WTC11 (cell line): ENCODE data around the gene COL20A1. TPM values are rescaled to one million over a fixed set of nuclear protein-coding genes. Genes with fewer than 3 reads are reported as not detected.

ENCODE experiments used
- ATAC-seq: fragments of 200-7000 bp; cut with Tn5 transposase; 2 replicates; pipeline ENCODE4 v1.10.0; 2021; ENCODE audit warnings: mild to moderate bottlenecking, moderate library complexity
- CTCF ChIA-PET: fragments of 300-600 bp; sonication (Branson Sonifier 250); formaldehyde crosslinking; loops from one replicate; lab custom pipeline; 2021; ENCODE audit warnings: antibody characterized with exemption; lab: Charles Lee
- POLR2A ChIA-PET: fragments of 350-600 bp; sonication (Branson Sonifier 250); formaldehyde crosslinking; loops from one replicate; lab custom pipeline; 2021; ENCODE audit warnings: antibody characterized with exemption; lab: Charles Lee
- DNase-seq: peaks from one replicate; pipeline ENCODE4 v3.0.0; 2021; ENCODE audit warnings: low spot score
- H3K27ac Mint-ChIP-seq: 2 replicates; pipeline ENCODE4 v1.8.0; 2021; ENCODE audit warnings: mixed read lengths
- H3K27me3 Mint-ChIP-seq: 2 replicates; pipeline ENCODE4 v1.8.0; 2021; ENCODE audit warnings: low read depth, mild to moderate bottlenecking, moderate library complexity, mixed read lengths
- H3K36me3 Mint-ChIP-seq: 2 replicates; pipeline ENCODE4 v1.8.0; 2021; ENCODE audit warnings: mixed read lengths
- H3K4me1 Mint-ChIP-seq: 2 replicates; pipeline ENCODE4 v1.8.0; 2022; ENCODE audit warnings: mixed read lengths
- H3K4me3 Mint-ChIP-seq: 2 replicates; pipeline ENCODE4 v1.8.0; 2021; ENCODE audit warnings: mild to moderate bottlenecking, moderate library complexity, mixed read lengths
- H3K9me3 Mint-ChIP-seq: 2 replicates; pipeline ENCODE4 v1.8.0; 2021; ENCODE audit warnings: mixed read lengths
- ESRRA ChIP-seq: sonication (generic); formaldehyde crosslinking; IDR thresholded peaks from 2 replicates; pipeline ENCODE4 v1.8.1; 2022; ENCODE audit warnings: mild to moderate bottlenecking, missing genetic modification reagents, borderline replicate concordance
- FOXP1 ChIP-seq: sonication (generic); formaldehyde crosslinking; IDR thresholded peaks from 2 replicates; pipeline ENCODE4 v1.8.0; 2022; ENCODE audit warnings: missing genetic modification reagents, mild to moderate bottlenecking, moderate library complexity, borderline replicate concordance
- GABPB1 ChIP-seq: sonication (generic); formaldehyde crosslinking; IDR thresholded peaks from 2 replicates; pipeline ENCODE4 v1.8.1; 2023; ENCODE audit warnings: mild to moderate bottlenecking, missing genetic modification reagents
- GTF2I ChIP-seq: fragments of 250-450 bp; sonication (Bioruptor Pico); conservative IDR thresholded peaks from 2 replicates; pipeline ENCODE4 v1.4.0; 2021; ENCODE audit warnings: mild to moderate bottlenecking
- IRF2 ChIP-seq: sonication (generic); formaldehyde crosslinking; IDR thresholded peaks from 2 replicates; pipeline ENCODE4 v1.8.0; 2022; ENCODE audit warnings: low read depth, missing genetic modification reagents, borderline replicate concordance
- JUN ChIP-seq: sonication (generic); formaldehyde crosslinking; IDR thresholded peaks from 2 replicates; pipeline ENCODE4 v1.8.0; 2023; ENCODE audit warnings: mild to moderate bottlenecking, missing genetic modification reagents
- MYBL2 ChIP-seq: sonication (generic); formaldehyde crosslinking; IDR thresholded peaks from 2 replicates; pipeline ENCODE4 v1.8.1; 2023; ENCODE audit warnings: mild to moderate bottlenecking, moderate library complexity, missing genetic modification reagents
- NFATC4 ChIP-seq: fragments of 250-450 bp; sonication (Bioruptor Pico); IDR thresholded peaks from 2 replicates; pipeline ENCODE4 v1.9.0; 2021; ENCODE audit warnings: mild to moderate bottlenecking
- SMAD4 ChIP-seq: sonication (generic); formaldehyde crosslinking; IDR thresholded peaks from 2 replicates; pipeline ENCODE4 v1.8.0; 2022; ENCODE audit warnings: mild to moderate bottlenecking, missing genetic modification reagents
- SP1 ChIP-seq: sonication (generic); formaldehyde crosslinking; conservative IDR thresholded peaks from 2 replicates; pipeline ENCODE4 v1.8.1; 2022; ENCODE audit warnings: missing genetic modification reagents
- ZNF121 ChIP-seq: sonication (generic); formaldehyde crosslinking; IDR thresholded peaks from 2 replicates; pipeline ENCODE4 v1.8.0; 2023; ENCODE audit warnings: missing genetic modification reagents
- total RNA-seq: library from RNA; stranded (reverse); gene quantifications from 3 replicates; pipeline ENCODE4 v1.2.3, GENCODE V29; 2021
- TF ChIP-seq, protein P1 (sequence below): sonication (generic); formaldehyde crosslinking; IDR thresholded peaks from 2 replicates; pipeline ENCODE4 v1.8.0; 2023; ENCODE audit warnings: missing genetic modification reagents
- TF ChIP-seq, protein P2 (sequence below): sonication (generic); formaldehyde crosslinking; IDR thresholded peaks from 2 replicates; pipeline ENCODE4 v1.8.1; 2022; ENCODE audit warnings: missing genetic modification reagents, borderline replicate concordance
- TF ChIP-seq, protein P3 (sequence below): sonication (generic); formaldehyde crosslinking; IDR thresholded peaks from 2 replicates; pipeline ENCODE4 v1.8.1; 2022; ENCODE audit warnings: mild to moderate bottlenecking, moderate library complexity, missing genetic modification reagents
- TF ChIP-seq, protein P4 (sequence below): sonication (generic); formaldehyde crosslinking; conservative IDR thresholded peaks from 2 replicates; pipeline ENCODE4 v1.8.1; 2023; ENCODE audit warnings: mild to moderate bottlenecking, low read depth, missing genetic modification reagents, moderate library complexity
- TF ChIP-seq, protein P5 (sequence below): fragments of 250-450 bp; sonication (Bioruptor Pico); IDR thresholded peaks from 2 replicates; pipeline ENCODE4 v1.9.0; 2021; ENCODE audit warnings: moderate library complexity, mild to moderate bottlenecking, inconsistent platforms, borderline replicate concordance
- TF ChIP-seq, protein P6 (sequence below): fragments of 250-450 bp; sonication (Bioruptor Pico); IDR thresholded peaks from 2 replicates; pipeline ENCODE4 v1.9.0; 2021; ENCODE audit warnings: mild to moderate bottlenecking
- TF ChIP-seq, protein P7 (sequence below): sonication (generic); formaldehyde crosslinking; IDR thresholded peaks from 2 replicates; pipeline ENCODE4 v1.8.1; 2023; ENCODE audit warnings: mild to moderate bottlenecking, missing genetic modification reagents, moderate library complexity

The COL20A1 gene
- total RNA-seq, 1 experiment from 2014 or later = 1.3 TPM

DNA sequence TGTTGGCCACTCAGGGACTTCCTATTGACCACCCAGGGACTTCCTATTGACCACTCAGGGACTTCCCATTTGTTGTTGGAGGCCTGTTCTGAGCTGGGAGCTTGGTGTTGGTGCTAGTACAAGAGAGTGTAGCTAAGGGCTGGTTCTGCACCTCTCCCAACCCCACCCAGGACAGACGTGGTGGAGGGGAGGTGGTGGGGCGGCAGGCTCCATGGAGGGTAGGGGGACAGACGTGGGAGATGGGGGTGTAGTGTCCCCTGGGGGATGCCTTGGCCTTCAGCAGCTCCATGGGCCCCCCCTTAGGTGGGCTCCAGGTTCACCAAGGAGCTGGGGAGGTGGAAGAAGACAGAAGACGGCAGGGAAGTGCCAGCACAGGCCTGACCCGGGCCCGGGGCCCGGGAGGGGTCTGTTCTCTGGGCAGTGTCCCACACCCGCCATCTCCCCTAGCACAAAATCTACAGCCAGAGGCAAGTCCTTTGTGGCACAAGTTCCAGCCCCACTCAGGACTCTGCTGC, 34.3 kb downstream of the COL20A1 start (continued):
- TF ChIP-seq, protein P1, sequence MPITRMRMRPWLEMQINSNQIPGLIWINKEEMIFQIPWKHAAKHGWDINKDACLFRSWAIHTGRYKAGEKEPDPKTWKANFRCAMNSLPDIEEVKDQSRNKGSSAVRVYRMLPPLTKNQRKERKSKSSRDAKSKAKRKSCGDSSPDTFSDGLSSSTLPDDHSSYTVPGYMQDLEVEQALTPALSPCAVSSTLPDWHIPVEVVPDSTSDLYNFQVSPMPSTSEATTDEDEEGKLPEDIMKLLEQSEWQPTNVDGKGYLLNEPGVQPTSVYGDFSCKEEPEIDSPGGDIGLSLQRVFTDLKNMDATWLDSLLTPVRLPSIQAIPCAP (CRISPR knock-in tag) = no peak
- TF ChIP-seq, protein P2, sequence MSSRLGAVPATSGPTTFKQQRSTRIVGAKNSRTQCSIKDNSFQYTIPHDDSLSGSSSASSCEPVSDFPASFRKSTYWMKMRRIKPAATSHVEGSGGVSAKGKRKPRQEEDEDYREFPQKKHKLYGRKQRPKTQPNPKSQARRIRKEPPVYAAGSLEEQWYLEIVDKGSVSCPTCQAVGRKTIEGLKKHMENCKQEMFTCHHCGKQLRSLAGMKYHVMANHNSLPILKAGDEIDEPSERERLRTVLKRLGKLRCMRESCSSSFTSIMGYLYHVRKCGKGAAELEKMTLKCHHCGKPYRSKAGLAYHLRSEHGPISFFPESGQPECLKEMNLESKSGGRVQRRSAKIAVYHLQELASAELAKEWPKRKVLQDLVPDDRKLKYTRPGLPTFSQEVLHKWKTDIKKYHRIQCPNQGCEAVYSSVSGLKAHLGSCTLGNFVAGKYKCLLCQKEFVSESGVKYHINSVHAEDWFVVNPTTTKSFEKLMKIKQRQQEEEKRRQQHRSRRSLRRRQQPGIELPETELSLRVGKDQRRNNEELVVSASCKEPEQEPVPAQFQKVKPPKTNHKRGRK (CRISPR knock-in tag) = no peak
- TF ChIP-seq, protein P3, sequence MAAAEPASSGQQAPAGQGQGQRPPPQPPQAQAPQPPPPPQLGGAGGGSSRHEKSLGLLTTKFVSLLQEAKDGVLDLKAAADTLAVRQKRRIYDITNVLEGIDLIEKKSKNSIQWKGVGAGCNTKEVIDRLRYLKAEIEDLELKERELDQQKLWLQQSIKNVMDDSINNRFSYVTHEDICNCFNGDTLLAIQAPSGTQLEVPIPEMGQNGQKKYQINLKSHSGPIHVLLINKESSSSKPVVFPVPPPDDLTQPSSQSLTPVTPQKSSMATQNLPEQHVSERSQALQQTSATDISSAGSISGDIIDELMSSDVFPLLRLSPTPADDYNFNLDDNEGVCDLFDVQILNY (CRISPR knock-in tag) = no peak

DNA sequence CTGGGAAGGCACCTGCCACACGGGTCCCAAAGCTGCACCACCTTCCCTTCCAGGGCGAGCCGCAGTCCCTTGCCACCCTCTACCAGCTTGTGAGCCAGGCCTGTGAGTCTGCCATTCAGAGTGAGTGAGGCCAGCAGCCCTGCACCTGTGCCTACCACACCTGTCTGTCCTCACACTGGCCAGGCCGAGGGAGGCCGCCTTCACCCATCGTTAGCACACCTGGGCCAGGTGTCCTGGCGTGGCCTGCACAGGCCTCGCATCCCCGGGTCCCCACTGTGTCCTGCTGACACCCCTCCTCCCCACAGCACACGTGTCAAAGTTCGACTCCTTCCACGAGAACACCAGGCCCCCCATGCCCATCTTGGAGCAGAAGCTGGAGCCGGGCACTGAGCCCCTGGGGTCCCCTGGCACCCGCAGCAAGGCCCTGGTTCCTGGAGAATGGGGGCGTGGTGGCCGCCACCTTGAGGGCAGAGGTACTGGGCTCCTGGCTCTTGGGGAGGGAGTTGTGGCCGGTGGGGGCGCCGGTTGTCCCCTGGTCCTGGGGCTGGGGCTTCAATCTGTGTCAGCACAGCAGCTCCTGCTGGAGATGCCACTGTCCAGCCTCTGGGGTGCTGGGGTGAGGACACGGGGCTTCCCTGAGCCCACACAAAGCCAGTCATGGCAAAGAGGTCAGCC, 35.2 kb downstream of the COL20A1 start:
- Mint-ChIP-seq H3K9me3 (peaks cover 9% of the 10 kb centered on the region), H3K36me3 (peaks cover 6% of the 10 kb centered on the region), H3K4me1 (peaks cover under 1% of the 10 kb centered on the region; the same call in 1 of the 2 replicates), H3K4me3 (no peak overlapping the region), H3K27ac (no peak overlapping the region), H3K27me3 (no peaks in the 10 kb centered on the region; the same call in 1 of the 2 replicates)
- CTCF ChIA-PET = interaction anchor here (1.2 to 1.9 kb wide), 2 partner anchors 50 to 105 kb away, joined by 4 to 6 read pairs; no protein-coding TSS in a partner anchor
- ATAC-seq = no peak
- no peak for DNase-seq
- POLR2A ChIA-PET = no interaction called here
- TF ChIP-seq JUN (no peak), SP1 (no peak), IRF2 (CRISPR knock-in tag) (no peak), ZNF121 (CRISPR knock-in tag) (no peak), ESRRA (CRISPR knock-in tag) (no peak), GTF2I (CRISPR knock-in tag) (no peak), MYBL2 (CRISPR knock-in tag) (no peak), FOXP1 (no peak), SMAD4 (CRISPR knock-in tag) (no peak), GABPB1 (no peak), NFATC4 (CRISPR knock-in tag) (no peak)
- TF ChIP-seq, protein P4, sequence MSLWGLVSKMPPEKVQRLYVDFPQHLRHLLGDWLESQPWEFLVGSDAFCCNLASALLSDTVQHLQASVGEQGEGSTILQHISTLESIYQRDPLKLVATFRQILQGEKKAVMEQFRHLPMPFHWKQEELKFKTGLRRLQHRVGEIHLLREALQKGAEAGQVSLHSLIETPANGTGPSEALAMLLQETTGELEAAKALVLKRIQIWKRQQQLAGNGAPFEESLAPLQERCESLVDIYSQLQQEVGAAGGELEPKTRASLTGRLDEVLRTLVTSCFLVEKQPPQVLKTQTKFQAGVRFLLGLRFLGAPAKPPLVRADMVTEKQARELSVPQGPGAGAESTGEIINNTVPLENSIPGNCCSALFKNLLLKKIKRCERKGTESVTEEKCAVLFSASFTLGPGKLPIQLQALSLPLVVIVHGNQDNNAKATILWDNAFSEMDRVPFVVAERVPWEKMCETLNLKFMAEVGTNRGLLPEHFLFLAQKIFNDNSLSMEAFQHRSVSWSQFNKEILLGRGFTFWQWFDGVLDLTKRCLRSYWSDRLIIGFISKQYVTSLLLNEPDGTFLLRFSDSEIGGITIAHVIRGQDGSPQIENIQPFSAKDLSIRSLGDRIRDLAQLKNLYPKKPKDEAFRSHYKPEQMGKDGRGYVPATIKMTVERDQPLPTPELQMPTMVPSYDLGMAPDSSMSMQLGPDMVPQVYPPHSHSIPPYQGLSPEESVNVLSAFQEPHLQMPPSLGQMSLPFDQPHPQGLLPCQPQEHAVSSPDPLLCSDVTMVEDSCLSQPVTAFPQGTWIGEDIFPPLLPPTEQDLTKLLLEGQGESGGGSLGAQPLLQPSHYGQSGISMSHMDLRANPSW (CRISPR knock-in tag) = no peak
- TF ChIP-seq, protein P5, sequence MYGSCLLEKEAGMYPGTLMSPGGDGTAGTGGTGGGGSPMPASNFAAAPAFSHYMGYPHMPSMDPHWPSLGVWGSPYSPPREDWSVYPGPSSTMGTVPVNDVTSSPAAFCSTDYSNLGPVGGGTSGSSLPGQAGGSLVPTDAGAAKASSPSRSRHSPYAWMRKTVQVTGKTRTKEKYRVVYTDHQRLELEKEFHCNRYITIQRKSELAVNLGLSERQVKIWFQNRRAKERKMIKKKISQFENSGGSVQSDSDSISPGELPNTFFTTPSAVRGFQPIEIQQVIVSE (CRISPR knock-in tag) = no peak
- TF ChIP-seq, protein P6, sequence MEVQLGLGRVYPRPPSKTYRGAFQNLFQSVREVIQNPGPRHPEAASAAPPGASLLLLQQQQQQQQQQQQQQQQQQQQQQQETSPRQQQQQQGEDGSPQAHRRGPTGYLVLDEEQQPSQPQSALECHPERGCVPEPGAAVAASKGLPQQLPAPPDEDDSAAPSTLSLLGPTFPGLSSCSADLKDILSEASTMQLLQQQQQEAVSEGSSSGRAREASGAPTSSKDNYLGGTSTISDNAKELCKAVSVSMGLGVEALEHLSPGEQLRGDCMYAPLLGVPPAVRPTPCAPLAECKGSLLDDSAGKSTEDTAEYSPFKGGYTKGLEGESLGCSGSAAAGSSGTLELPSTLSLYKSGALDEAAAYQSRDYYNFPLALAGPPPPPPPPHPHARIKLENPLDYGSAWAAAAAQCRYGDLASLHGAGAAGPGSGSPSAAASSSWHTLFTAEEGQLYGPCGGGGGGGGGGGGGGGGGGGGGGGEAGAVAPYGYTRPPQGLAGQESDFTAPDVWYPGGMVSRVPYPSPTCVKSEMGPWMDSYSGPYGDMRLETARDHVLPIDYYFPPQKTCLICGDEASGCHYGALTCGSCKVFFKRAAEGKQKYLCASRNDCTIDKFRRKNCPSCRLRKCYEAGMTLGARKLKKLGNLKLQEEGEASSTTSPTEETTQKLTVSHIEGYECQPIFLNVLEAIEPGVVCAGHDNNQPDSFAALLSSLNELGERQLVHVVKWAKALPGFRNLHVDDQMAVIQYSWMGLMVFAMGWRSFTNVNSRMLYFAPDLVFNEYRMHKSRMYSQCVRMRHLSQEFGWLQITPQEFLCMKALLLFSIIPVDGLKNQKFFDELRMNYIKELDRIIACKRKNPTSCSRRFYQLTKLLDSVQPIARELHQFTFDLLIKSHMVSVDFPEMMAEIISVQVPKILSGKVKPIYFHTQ (CRISPR knock-in tag) = no peak
- TF ChIP-seq, protein P7, sequence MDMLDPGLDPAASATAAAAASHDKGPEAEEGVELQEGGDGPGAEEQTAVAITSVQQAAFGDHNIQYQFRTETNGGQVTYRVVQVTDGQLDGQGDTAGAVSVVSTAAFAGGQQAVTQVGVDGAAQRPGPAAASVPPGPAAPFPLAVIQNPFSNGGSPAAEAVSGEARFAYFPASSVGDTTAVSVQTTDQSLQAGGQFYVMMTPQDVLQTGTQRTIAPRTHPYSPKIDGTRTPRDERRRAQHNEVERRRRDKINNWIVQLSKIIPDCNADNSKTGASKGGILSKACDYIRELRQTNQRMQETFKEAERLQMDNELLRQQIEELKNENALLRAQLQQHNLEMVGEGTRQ (CRISPR knock-in tag) = no peak
- TF ChIP-seq, protein P2 (CRISPR knock-in tag) = no peak
